NT2/D1 (cell line): ENCODE measurements around the gene NPC1.
"Not testable (repeated sequence)": the region's sequence is repeated elsewhere in the genome, so short reads cannot be mapped to it uniquely, and the experiment has no call there.

ENCODE experiments used
- DNase-seq: peaks from one replicate; pipeline ENCODE4 v3.0.0-alpha.2; 2011; ENCODE audit warnings: low read depth, low spot score
- H3K27me3 ChIP-seq: 2 replicates; pipeline ENCODE4 v1.6.0; 2011; ENCODE audit warnings: mild to moderate bottlenecking; ENCODE audit not compliant: insufficient read length, insufficient read depth
- H3K36me3 ChIP-seq: 2 replicates; pipeline ENCODE4 v1.6.1; 2011; ENCODE audit warnings: mild to moderate bottlenecking, low read length, mixed read lengths; ENCODE audit not compliant: insufficient read depth, insufficient read length
- H3K4me1 ChIP-seq: 2 replicates; pipeline ENCODE4 v1.5.1; 2011; ENCODE audit not compliant: insufficient read depth, insufficient read length
- H3K4me3 ChIP-seq: 2 replicates; pipeline ENCODE4 v1.5.1; 2011; ENCODE audit warnings: low read depth; ENCODE audit not compliant: insufficient read length
- H3K9ac ChIP-seq: 2 replicates; pipeline ENCODE4 v1.6.0; 2011; ENCODE audit warnings: low read depth; ENCODE audit not compliant: insufficient read length
- H3K9me3 ChIP-seq: 2 replicates; pipeline ENCODE4 v1.5.1; 2011; ENCODE audit warnings: mild to moderate bottlenecking, low read length; ENCODE audit not compliant: insufficient read depth
- SUZ12 ChIP-seq: IDR thresholded peaks from 2 replicates; pipeline ENCODE4 v1.6.1; 2011; ENCODE audit not compliant: insufficient read length, insufficient read depth; ENCODE audit errors: extremely low read depth
- YY1 ChIP-seq: IDR thresholded peaks from 2 replicates; pipeline ENCODE4 v1.6.1; 2011; ENCODE audit not compliant: insufficient read length, insufficient read depth
- ZNF274 ChIP-seq: IDR thresholded peaks from 2 replicates; pipeline ENCODE4 v1.6.1; 2011; ENCODE audit warnings: mild to moderate bottlenecking, low read depth, low read length

The NPC1 gene

GRCh38 chr18:23567671-23568070 is 18.6 kb downstream of the NPC1 start:
- no peaks in the 10 kb centered on the region for H3K9me3 ChIP-seq
- no peaks in the 10 kb centered on the region for H3K27me3 ChIP-seq
- no peak overlapping the region for H3K4me3 ChIP-seq
- H3K9ac ChIP-seq, result no peak overlapping the region
- peaks cover 70% of the 10 kb centered on the region for H3K36me3 ChIP-seq
- no peaks in the 10 kb centered on the region for H3K4me1 ChIP-seq
- no peak for DNase-seq
- no peak for TF ChIP-seq ZNF274

DNA sequence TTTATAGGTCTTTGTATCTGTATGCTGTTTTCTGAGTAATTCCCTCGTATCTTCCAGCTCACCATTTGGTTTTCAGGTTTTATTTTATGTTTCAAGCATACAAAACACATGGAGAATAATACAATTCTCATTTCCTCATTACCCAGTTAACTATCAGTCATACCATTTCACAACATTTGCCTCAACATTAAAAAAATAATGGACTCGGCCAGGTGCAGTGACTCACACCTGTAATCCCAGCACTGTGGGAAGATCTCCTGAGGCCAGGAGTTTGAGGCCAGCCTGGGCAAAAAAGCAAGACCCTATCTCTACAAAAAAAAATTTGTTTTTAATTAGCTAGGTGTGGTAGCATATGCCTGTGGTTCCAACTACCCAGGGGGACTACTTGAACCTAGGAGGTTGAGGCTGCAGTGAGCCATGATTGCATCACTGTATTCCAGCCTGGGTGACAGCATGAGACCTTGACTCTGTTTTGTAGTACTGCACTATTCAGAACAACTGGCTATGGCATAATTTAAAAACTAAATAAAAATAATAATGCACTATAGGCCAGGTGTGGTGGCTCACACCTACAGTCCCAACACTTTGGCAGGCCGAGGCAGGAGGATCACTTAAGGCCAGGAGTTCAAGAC is 20.3 kb downstream of the NPC1 start:
- H3K9ac ChIP-seq, result no peak overlapping the region
- DNase-seq, result no peak
- H3K36me3 ChIP-seq, result peaks cover 73% of the 10 kb centered on the region
- TF ChIP-seq ZNF274 (no peak), YY1 (no peak), SUZ12 (no peak)
- H3K9me3 ChIP-seq, result no peaks in the 10 kb centered on the region
- no peak overlapping the region for H3K4me3 ChIP-seq
- no peaks in the 10 kb centered on the region for H3K4me1 ChIP-seq
- H3K27me3 ChIP-seq, result no peaks in the 10 kb centered on the region

DNA sequence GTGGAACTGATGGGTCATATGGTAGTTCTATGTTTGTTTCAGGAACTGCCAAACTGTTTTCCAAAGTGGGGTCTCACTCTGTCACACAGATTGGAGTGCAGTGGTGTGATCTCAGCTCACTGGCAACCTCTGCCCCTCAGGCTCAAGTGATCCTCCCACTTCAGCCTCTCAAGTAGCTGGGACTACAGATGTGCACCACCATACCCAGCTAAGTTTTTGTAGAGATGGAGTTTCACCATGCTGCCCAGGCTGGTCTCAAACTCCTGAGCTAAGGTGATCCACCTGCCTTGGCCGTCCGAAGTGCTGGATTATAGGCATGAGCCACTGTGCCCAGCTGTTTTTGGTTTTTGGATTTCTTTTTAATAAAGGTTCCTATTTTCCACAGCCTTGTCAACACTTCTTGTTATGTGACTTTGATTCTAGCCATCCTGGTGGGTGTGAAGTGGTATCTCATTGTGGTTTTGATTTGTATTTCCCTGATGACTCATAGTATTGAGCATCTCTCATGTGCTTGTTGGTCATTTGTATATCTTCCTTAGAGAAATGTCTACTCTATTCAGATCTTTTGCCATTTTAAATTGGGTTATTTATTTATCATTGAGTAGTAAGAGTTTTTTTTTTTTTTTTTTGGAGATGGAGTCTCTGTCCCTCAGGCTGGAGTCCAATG is 22.8 kb downstream of the NPC1 start:
- Histone ChIP-seq H3K9me3 (no peaks in the 10 kb centered on the region), H3K36me3 (peaks cover 70% of the 10 kb centered on the region), H3K27me3 (no peaks in the 10 kb centered on the region), H3K4me3 (no peak overlapping the region), H3K9ac (no peak overlapping the region), H3K4me1 (no peaks in the 10 kb centered on the region)
- no peak for DNase-seq
- TF ChIP-seq ZNF274, result no peak
- no peak for TF ChIP-seq YY1
- no peak for TF ChIP-seq SUZ12

DNA sequence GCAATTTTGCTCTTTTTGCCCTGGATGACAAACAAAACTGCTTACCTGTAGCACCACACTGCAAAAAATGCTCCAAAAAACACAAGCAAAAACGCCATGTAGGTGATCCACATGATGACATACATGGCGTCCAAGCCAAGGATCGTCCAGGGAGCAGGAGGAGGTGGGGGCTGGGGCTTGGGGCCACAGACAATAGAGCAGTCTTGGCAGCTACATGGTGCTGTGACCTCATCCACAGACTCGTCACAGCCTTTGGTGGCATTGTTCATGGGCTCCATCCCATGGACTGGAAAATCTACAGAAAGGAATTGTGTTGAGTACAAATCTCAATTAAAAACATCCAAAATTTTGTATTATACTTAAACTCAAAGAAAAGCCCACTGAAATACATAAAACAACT is 26.1 kb downstream of the NPC1 start:
- no peak for TF ChIP-seq SUZ12
- no peak for TF ChIP-seq ZNF274
- no peak for TF ChIP-seq YY1
- H3K27me3 ChIP-seq, result no peaks in the 10 kb centered on the region
- no peak overlapping the region for H3K9ac ChIP-seq
- no peaks in the 10 kb centered on the region for H3K9me3 ChIP-seq
- H3K36me3 ChIP-seq, result peaks cover 63% of the 10 kb centered on the region
- no peaks in the 10 kb centered on the region for H3K4me1 ChIP-seq
- DNase-seq, result no peak
- no peak overlapping the region for H3K4me3 ChIP-seq

GRCh38 chr18:23557511-23557910 is 28.8 kb downstream of the NPC1 start:
- peaks cover 77% of the 10 kb centered on the region for H3K36me3 ChIP-seq
- not testable (repeated sequence) for DNase-seq, H3K27me3 ChIP-seq, H3K4me3 ChIP-seq, H3K9ac ChIP-seq, H3K4me1 ChIP-seq, H3K9me3 ChIP-seq

GRCh38 chr18:23556145-23556780 is 30.0 kb downstream of the NPC1 start:
- Histone ChIP-seq H3K9ac (no peak overlapping the region), H3K4me1 (no peaks in the 10 kb centered on the region), H3K36me3 (peaks cover 78% of the 10 kb centered on the region), H3K9me3 (no peaks in the 10 kb centered on the region), H3K27me3 (no peaks in the 10 kb centered on the region), H3K4me3 (no peak overlapping the region)
- TF ChIP-seq SUZ12, result no peak
- TF ChIP-seq YY1, result no peak
- TF ChIP-seq ZNF274, result no peak
- DNase-seq, result no peak

DNA sequence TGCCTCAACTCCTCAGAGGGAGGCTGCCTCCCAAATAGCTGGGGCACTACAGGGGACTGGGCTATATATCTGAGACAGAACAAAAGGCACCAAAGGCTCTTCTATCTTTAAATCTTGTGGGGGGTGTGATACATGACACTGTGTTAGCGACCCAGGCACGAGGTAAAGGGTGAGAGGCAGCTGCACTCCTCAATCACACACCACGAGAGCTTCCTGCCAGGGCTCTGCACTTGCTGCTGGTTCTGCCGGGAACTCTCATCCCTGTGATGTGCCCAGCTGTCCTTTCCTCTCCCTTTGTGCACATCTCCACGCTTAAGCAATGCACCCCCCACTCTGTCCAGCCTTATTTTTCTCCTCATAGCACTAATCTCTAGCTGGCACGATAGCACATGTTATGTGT is 32.4 kb downstream of the NPC1 start:
- peaks cover 71% of the 10 kb centered on the region for H3K36me3 ChIP-seq
- H3K4me3 ChIP-seq, result no peak overlapping the region
- H3K9me3 ChIP-seq, result no peaks in the 10 kb centered on the region
- no peaks in the 10 kb centered on the region for H3K27me3 ChIP-seq
- DNase-seq, result no peak
- no peak overlapping the region for H3K9ac ChIP-seq
- TF ChIP-seq YY1 (no peak), SUZ12 (no peak), ZNF274 (no peak)
- no peaks in the 10 kb centered on the region for H3K4me1 ChIP-seq
